ENCODE data around the gene PAX8.

PAX8 gene

DNA sequence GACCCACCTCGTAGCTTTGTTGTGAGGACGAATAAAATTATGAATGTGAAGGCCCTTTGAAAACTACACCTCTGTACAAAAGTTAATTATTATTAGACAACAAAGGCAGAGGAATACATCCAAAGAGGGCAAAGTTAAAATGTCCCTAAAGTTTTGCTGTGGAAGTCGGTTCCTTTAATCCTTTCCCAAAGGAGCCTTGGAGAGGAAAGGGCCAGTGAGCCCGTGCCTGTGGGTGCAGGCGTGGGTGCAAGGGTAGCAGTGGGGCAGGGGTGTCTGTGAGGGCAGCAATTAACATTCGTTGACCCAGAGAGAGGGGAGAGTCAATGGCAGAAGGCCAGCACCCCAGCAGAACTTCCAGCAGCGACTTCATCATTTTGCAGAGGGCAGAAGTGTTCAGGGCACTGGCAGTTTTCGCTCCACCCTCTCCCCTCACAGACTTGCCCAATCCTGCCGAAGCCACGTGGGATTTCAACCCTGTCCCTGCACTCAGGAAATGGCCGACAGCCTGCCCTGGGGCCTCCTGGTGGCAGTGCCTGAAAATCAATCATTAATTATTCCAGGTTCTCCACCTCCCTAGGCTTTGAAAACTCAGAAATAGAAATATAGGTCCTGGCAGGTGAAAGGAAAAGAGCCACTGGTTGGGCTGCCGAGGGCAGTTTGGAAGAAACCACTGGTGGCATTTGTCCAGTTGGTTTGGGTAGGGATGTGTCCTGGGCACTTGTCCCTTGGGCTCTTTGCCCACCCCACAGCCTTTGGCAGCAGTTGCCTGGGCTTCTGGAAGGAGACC is 4.2 kb upstream of the PAX8 start:
- no peaks in the 10 kb centered on the region for H3K9me3 ChIP-seq (ENCODE audit: control insufficient read depth, insufficient read depth, low read length)
- H3K36me3 ChIP-seq (ENCODE audit: insufficient read depth, low read length) = no peaks in the 10 kb centered on the region
- peaks cover 6% of the 10 kb centered on the region; the same call in 1 of the 2 replicates for H3K4me1 ChIP-seq (ENCODE audit: insufficient read depth, low read length)
- no peak overlapping the region for H3K9ac ChIP-seq (ENCODE audit: low read depth, low read length)

DNA sequence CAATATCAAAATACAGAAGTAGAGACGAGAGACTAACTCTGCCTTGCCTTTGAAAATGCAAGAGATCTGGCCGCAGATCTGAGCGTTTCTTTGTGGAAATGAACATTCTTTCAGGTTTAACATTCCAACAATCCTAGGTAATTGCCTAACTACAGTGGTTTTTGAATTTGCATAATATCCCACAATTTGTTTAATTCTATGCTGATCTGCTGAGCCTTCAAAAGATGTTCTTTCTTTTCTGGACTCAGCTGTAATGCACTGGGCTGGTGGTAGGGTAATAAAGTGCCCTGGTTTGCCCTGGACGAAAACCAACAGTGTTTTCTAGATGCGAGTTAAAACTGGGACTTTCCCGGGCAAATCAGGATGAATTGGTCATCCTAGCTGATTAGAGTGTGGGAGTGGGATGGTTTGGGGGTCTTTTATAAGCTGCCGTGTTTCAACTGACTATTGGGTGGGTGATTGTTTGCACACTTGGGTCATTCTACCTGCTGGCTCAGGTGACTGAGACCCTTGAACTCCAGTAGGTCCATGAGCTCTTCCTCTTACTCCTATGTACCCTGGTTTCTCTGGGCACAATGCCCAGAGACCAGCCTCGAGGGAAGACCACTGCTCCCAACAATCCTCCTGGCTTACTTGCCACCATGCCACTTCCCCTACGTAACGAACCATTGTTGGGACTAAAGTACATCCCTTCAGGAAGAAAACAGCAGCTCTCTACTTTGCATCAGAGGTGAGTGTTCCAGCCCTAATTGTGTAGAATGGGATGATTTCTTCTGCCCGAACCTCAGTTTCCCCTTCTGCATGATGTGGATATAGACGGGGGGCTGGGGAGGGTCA is 3.4 kb upstream of the PAX8 start:
- no peak overlapping the region for H3K9ac ChIP-seq (ENCODE audit: low read depth, low read length)
- H3K9me3 ChIP-seq (ENCODE audit: control insufficient read depth, insufficient read depth, low read length) = no peaks in the 10 kb centered on the region
- H3K36me3 ChIP-seq (ENCODE audit: insufficient read depth, low read length) = no peaks in the 10 kb centered on the region
- H3K4me1 ChIP-seq (ENCODE audit: insufficient read depth, low read length) = peaks cover 6% of the 10 kb centered on the region; the same call in 1 of the 2 replicates

DNA sequence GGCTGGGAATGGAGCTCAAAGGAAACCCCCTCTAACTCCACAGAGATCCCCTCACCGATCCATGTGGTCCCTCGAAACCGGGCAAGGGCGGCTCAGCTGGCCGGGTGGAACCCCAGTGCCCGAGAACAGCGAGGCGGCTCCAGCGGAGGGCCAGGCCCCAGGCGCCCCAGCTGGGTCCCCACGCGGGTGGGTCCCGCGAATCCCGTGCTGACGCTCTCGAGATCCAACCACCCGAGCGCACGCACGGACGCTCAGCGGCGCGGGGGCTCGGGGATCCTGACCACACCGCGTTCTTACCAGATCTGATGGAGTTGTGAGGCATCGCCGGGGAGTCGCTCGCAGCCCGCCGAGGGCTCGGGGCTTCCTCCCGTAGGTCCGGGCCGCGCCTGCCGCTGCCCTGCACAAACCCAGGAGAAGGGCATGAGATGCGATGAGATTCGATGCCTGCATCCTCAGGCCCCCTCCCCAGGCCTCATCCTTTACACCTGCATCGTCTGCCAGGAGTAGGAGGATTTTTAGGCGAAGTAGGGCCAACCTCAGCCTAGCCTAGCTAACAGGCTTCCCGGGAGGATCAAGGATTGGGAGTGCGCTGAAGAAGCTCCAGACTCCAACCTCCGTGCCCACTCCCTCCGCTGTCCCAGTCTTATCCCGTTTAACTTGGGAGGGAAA is 514 bp downstream of the PAX8 start:
- H3K9me3 ChIP-seq (ENCODE audit: control insufficient read depth, insufficient read depth, low read length) = no peaks in the 10 kb centered on the region
- H3K4me1 ChIP-seq (ENCODE audit: insufficient read depth, low read length) = peaks cover under 1% of the 10 kb centered on the region; the same call in 1 of the 2 replicates
- H3K9ac ChIP-seq (ENCODE audit: low read depth, low read length) = peak overlapping the region; percentile 52
- no peaks in the 10 kb centered on the region for H3K36me3 ChIP-seq (ENCODE audit: insufficient read depth, low read length)

DNA sequence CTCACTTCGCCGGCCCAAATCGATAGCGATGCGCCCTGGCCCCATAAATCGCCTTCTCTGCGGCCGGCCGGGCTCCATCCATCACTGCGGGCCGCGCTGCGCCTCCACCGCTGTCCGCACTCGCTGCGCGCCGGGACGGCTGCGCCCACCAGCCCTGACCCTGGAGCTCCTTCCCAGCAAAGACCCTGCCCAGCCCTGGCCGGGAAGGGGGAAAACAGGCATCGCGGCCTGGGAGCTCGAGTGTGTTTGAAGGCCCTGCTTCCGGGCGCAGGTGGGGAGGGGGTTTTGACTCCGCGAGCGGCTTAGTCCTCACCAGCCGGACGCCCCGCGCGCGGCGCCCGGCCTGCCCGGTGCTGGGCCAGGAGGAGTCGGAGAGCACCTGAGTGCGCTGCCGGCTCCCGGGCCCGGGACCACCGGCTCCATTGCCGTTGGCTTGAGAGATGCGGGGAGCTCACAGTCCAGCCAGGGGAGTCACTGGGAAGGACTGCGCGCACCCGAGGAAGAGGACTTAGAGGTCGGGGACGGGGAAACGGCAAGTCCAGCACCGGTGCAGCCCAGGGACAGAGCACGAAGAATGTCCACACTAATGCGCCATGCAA is 1.1 kb downstream of the PAX8 start:
- H3K36me3 ChIP-seq (ENCODE audit: insufficient read depth, low read length) = no peaks in the 10 kb centered on the region
- no peaks in the 10 kb centered on the region for H3K4me1 ChIP-seq (ENCODE audit: insufficient read depth, low read length)
- no peaks in the 10 kb centered on the region for H3K9me3 ChIP-seq (ENCODE audit: control insufficient read depth, insufficient read depth, low read length)
- peak overlapping the region; percentile 52 for H3K9ac ChIP-seq (ENCODE audit: low read depth, low read length)

DNA sequence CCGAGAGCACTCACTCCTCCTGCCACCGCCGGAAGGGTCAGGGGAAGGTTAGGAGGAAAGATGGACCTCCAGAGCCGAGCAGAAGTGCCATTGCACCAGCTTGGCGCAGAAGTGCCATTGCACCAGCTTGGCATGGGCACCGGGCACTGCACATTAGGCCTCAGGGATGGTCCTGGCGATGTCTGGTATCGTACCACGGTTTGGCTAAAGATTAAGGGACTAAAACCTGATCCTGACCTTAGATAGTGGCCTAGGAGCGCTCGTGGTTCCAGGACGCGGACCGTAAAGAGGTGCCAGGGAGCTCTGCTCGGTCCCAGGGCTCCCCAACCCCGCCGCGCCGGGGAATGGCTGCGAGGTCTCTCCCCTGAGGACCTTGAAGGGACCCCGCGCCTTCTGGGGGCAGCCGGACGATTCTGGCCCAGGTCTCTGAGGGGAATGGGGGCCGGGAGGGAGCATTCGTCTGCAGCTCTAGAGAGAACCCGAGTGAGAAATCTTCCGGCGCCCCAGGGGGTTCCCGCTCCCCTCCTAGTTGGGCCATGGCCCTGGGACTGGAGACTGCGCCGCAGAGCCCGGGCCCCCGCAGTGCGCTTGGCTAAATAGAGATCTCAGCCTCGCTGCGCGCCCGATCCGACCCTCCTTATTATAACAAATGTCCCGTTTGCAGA is 1.8 kb downstream of the PAX8 start:
- no peaks in the 10 kb centered on the region for H3K9me3 ChIP-seq (ENCODE audit: control insufficient read depth, insufficient read depth, low read length)
- no peaks in the 10 kb centered on the region for H3K4me1 ChIP-seq (ENCODE audit: insufficient read depth, low read length)
- H3K9ac ChIP-seq (ENCODE audit: low read depth, low read length) = peak overlapping the region; percentile 52; the same call in 1 of the 2 replicates
- H3K36me3 ChIP-seq (ENCODE audit: insufficient read depth, low read length) = no peaks in the 10 kb centered on the region

DNA sequence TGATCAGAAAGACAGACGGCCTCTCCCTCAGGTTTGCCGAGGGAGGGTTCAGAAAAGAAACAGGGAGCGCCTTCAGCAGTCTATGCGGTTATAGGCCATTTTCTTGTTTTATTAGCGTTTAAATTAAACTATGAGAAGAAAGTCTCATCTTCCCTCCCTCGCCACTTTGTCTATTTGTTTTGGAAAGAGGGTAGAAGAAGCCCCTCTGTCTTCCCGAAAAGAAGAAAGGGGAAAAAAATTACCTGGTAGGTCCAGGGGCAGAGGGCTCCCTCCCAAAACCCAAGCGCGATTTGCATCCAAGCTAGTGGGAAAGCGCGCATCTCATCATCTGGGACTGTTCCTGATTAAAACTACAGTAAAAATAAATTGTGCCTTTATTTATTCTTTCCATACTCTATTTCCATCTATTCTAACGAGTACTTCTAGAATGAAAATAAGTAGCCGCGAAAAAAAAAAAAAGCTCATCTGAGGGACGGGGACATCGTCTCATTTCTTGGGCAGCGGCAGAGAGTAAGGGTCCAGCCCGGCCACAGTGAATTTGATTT is 2.4 kb downstream of the PAX8 start:
- H3K9ac ChIP-seq (ENCODE audit: low read depth, low read length) = peak overlapping the region; percentile 0; the same call in 1 of the 2 replicates
- H3K9me3 ChIP-seq (ENCODE audit: control insufficient read depth, insufficient read depth, low read length) = no peaks in the 10 kb centered on the region
- H3K36me3 ChIP-seq (ENCODE audit: insufficient read depth, low read length) = no peaks in the 10 kb centered on the region
- H3K4me1 ChIP-seq (ENCODE audit: insufficient read depth, low read length) = no peaks in the 10 kb centered on the region

DNA sequence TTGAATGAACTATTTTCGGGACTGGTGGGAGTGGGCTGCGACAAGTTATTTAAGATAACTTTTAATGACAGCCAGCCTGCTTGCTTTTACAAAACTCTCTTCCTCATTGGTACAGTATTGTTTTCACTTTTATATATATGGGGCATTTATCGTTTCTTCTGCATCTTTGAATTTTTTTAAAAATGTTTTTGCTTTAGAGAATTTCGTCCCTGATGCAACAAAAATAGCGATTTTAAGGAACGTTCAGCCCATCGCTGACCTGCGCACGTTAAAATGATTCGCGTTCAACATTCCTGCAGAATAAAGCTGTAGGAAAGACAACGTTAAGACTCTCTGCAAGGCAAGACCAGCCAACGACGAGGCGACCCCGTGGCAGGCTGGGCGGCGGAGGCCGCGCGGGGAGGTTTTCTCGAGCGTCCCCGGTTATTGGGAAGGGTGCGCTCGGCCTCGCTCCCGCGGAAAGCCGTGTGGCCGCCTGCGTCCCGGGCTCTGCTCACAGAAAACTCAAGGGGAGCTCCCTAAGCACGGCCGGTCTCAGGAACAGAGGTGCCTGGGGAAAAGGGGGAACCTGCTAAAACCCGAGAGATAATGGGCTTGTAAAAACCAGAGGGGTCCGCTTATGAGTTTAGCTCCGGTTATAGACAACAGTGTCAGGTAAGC is 3.0 kb downstream of the PAX8 start:
- H3K9me3 ChIP-seq (ENCODE audit: control insufficient read depth, insufficient read depth, low read length) = no peaks in the 10 kb centered on the region
- no peaks in the 10 kb centered on the region for H3K36me3 ChIP-seq (ENCODE audit: insufficient read depth, low read length)
- H3K9ac ChIP-seq (ENCODE audit: low read depth, low read length) = peak overlapping the region; percentile 0; the same call in 1 of the 2 replicates
- no peaks in the 10 kb centered on the region for H3K4me1 ChIP-seq (ENCODE audit: insufficient read depth, low read length)

DNA sequence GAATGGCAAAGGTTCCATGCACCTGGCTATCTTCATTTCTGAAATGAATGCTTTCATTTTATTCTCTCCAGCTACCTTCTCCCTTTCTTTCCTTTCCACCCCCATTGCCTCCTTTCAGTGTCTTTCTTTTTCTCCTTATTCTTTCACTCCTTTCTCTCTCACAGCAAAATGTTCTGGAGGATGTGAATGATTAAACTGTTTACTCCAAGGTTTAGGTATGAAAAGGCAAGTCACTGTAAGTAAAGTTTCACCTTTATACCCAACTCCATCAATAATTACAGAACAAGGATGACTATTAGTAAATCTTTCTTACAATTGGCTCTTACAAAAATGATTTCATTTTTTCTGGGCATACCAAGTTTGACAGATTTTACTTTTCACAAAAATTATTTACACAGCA is 4.3 kb downstream of the PAX8 start:
- H3K9me3 ChIP-seq (ENCODE audit: control insufficient read depth, insufficient read depth, low read length) = no peaks in the 10 kb centered on the region
- no peak overlapping the region for H3K9ac ChIP-seq (ENCODE audit: low read depth, low read length)

DNA sequence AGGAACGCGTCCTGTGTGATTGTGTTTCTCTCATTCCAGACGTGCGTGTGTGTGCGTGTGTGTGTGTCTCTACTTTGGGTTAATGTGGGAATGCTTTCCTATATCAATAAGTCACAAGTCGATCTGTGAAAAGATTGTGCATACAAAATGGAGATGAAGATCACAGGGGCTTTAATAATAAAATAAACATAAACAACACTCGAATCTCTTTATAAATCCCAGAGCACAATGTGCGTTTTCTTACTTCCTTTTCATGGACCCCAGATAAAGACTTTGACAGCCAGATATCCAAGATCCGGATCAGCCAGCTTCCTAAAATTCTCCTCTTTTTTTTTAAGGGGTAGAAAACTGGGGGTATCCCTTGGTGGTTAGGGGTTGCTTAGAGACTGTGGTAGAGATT is 4.7 kb downstream of the PAX8 start:
- Histone ChIP-seq H3K36me3 (ENCODE audit: insufficient read depth, low read length) (no peaks in the 10 kb centered on the region), H3K9me3 (ENCODE audit: control insufficient read depth, insufficient read depth, low read length) (no peaks in the 10 kb centered on the region), H3K4me1 (ENCODE audit: insufficient read depth, low read length) (no peaks in the 10 kb centered on the region), H3K9ac (ENCODE audit: low read depth, low read length) (no peak overlapping the region)

More for the DNA sequence above, 4.3 kb downstream of the PAX8 start:
- no peaks in the 10 kb centered on the region for H3K4me1 ChIP-seq (ENCODE audit: insufficient read depth, low read length)
- H3K36me3 ChIP-seq (ENCODE audit: insufficient read depth, low read length) = no peaks in the 10 kb centered on the region

DNA sequence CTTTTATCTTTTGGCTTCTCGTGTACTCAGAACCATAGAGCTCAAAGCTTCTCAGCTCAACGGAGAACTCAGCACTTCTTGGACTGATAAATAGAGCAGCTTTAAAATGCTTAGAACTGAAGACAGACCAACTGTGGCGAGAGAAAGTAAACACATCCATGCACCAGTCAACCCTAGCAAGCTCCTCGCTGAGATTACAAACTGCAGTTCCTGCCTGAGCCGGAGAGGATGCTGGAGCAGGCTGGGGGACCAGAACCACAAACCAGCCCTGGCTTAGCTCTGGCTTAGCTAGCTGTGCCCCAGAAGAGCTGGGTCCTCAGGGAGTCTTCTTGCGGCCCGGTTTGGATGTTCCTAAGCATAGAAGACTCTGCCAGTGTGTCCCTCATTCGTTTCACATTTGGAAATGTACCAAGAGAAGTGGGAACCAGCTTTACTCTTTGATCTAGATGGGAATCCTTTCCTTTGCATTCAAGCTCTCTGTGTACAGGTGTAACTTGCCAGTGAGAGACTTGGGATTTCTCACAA is 5.6 kb downstream of the PAX8 start:
- no peaks in the 10 kb centered on the region for H3K4me1 ChIP-seq (ENCODE audit: insufficient read depth, low read length)
- H3K36me3 ChIP-seq (ENCODE audit: insufficient read depth, low read length) = no peaks in the 10 kb centered on the region
- no peaks in the 10 kb centered on the region for H3K9me3 ChIP-seq (ENCODE audit: control insufficient read depth, insufficient read depth, low read length)
- H3K9ac ChIP-seq (ENCODE audit: low read depth, low read length) = no peak overlapping the region

DNA sequence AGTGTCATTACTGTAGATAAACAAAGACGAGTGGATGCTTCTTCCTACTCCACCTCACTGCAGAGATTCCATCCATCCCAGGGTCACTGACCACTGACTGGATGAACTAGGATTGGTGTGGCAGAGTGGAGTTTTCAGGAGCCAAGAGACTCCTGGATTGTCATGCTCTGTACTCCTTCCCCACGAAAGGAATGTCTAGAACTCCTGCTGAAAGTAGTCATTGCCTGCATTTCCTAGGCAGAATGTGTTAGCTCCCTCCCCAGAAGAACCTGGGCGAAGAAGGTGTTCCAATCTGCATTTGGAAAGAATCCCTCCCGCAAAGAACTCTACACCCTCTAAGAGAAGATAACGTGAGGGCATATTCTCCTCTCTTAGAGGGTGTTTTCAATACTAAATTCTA is 6.2 kb downstream of the PAX8 start:
- no peak overlapping the region for H3K9ac ChIP-seq (ENCODE audit: low read depth, low read length)
- no peaks in the 10 kb centered on the region for H3K36me3 ChIP-seq (ENCODE audit: insufficient read depth, low read length)
- H3K4me1 ChIP-seq (ENCODE audit: insufficient read depth, low read length) = no peaks in the 10 kb centered on the region
- H3K9me3 ChIP-seq (ENCODE audit: control insufficient read depth, insufficient read depth, low read length) = no peaks in the 10 kb centered on the region

DNA sequence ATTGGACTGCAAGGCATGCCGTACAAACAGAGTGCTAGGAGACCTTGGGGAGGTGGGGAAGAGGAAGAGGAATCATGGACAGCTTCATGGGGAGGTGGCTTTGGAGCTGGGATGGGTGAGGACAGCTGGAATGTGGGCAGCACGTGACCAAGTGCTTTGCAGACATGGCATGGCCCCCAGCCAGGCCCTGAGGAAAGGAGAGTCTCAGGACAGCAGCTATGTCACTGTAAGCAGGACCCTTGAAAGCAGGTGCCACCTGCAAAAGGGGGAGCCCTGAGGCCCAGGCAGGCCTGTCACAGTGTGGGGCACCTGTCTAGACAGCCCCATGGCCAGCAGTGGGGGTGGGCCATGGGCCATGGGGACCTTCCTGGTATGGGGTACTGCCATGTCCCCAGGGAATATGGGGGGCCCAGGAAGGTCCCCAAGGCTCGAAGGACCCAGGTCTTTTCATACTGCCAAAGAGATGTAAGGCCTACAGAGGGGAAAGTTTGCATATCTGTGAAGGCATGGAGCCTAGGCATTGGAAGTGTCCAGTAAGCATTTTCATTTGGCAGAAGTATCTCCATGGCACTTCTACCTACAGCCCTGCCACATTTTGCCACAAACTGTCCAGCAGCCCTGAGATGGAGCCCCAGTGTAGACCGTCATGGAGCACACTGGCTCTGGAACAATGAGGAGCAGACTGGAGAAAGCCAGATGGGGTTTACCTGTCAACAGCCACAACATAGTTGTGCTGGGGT is 9.9 kb downstream of the PAX8 start:
- Histone ChIP-seq H3K4me1 (ENCODE audit: insufficient read depth, low read length) (no peaks in the 10 kb centered on the region), H3K9ac (ENCODE audit: low read depth, low read length) (no peak overlapping the region), H3K36me3 (ENCODE audit: insufficient read depth, low read length) (no peaks in the 10 kb centered on the region), H3K9me3 (ENCODE audit: control insufficient read depth, insufficient read depth, low read length) (no peaks in the 10 kb centered on the region)
